Mesothelial cell of epicardium (in vitro differentiated cells): Measurements from ENCODE around the gene PTPN13. TPM values are rescaled to one million over a fixed set of nuclear protein-coding genes. Genes with fewer than 3 reads are reported as not detected.

ENCODE experiments used
- DNase-seq, 2 experiments: peaks; one replicate each; pipeline ENCODE4 v3.0.0; 2021; ENCODE audit warnings: low spot score in 2 of 2; ENCODE audit not compliant: unreplicated experiment in 2 of 2
- H3K27ac Mint-ChIP-seq: 2 replicates; pipeline ENCODE4 v1.8.0; 2021; ENCODE audit warnings: mixed read lengths
- H3K27me3 Mint-ChIP-seq: 2 replicates; pipeline ENCODE4 v1.8.0; 2021; ENCODE audit warnings: low read depth, mixed read lengths
- H3K36me3 Mint-ChIP-seq: 2 replicates; pipeline ENCODE4 v1.8.0; 2021; ENCODE audit warnings: mixed read lengths
- H3K4me1 Mint-ChIP-seq: 2 replicates; pipeline ENCODE4 v1.8.0; 2021; ENCODE audit warnings: mixed read lengths
- H3K4me3 Mint-ChIP-seq: 2 replicates; pipeline ENCODE4 v1.8.0; 2021; ENCODE audit warnings: mild to moderate bottlenecking, moderate library complexity, mixed read lengths
- H3K9me3 Mint-ChIP-seq: 2 replicates; pipeline ENCODE4 v1.8.0; 2021; ENCODE audit warnings: mixed read lengths
- total RNA-seq: library from RNA; stranded (reverse); gene quantifications from 3 replicates; pipeline ENCODE4 v1.2.1, GENCODE V29; 2021
- TF ChIP-seq, protein P1 (sequence below): fragments of 200-600 bp; sonication (generic); IDR thresholded peaks from one replicate; pipeline ENCODE4 v1.5.0; 2021; ENCODE audit warnings: antibody characterized with exemption; ENCODE audit not compliant: unreplicated experiment

The PTPN13 gene
- total RNA-seq, 1 donor from 2014 or later: 45.4 TPM

DNA sequence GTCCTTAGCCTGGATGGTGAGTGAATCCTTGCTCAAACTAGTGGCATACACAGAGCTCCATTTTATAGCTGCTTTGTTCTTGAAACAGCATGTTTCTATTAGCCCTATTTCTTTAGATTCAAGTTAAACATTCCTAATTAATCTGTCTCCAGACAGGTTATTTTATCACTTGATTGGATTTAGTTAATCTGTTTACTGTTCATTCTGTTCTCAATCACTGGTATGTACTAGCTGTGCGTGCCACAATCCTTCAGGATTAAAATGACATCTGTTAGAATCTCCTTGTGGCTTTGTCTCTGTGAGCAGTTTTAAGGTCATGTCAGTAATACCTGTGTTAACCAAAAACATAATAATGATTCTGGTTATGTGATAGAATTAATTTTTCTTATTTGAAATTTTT is 36.5 kb downstream of the PTPN13 start:
- no peaks in the 10 kb centered on the region for H3K27me3 Mint-ChIP-seq
- no peaks in the 10 kb centered on the region for H3K9me3 Mint-ChIP-seq
- H3K36me3 Mint-ChIP-seq: peaks cover 5% of the 10 kb centered on the region
- H3K27ac Mint-ChIP-seq: peak overlapping the region; percentile 69
- peaks cover 53% of the 10 kb centered on the region for H3K4me1 Mint-ChIP-seq
- no peak for DNase-seq
- TF ChIP-seq, protein P1, sequence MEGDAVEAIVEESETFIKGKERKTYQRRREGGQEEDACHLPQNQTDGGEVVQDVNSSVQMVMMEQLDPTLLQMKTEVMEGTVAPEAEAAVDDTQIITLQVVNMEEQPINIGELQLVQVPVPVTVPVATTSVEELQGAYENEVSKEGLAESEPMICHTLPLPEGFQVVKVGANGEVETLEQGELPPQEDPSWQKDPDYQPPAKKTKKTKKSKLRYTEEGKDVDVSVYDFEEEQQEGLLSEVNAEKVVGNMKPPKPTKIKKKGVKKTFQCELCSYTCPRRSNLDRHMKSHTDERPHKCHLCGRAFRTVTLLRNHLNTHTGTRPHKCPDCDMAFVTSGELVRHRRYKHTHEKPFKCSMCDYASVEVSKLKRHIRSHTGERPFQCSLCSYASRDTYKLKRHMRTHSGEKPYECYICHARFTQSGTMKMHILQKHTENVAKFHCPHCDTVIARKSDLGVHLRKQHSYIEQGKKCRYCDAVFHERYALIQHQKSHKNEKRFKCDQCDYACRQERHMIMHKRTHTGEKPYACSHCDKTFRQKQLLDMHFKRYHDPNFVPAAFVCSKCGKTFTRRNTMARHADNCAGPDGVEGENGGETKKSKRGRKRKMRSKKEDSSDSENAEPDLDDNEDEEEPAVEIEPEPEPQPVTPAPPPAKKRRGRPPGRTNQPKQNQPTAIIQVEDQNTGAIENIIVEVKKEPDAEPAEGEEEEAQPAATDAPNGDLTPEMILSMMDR: no peak
- H3K4me3 Mint-ChIP-seq: no peak overlapping the region

DNA sequence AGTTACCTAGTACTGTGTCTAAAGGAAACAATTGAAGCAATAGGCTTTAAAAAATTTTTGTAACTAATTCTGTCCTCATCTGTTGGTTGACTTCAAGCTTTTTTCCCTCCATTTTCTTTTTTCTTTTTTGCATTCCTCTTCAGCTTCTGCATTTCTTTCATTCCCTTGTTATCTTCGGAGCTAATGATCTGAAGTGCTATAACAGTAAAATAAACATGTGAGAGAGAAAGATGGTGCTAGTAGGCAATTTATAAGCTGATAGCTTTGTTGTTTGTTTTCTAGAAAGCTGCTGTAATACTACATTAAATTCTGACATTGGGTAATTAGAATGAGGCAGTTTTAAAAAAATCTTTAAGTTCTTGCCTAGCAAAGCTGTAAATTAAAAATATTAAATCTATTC is 37.1 kb downstream of the PTPN13 start:
- TF ChIP-seq, protein P1: no peak
- no peaks in the 10 kb centered on the region for H3K27me3 Mint-ChIP-seq
- peak overlapping the region; percentile 59 for H3K27ac Mint-ChIP-seq
- no peak overlapping the region for H3K4me3 Mint-ChIP-seq
- peaks cover 9% of the 10 kb centered on the region for H3K36me3 Mint-ChIP-seq
- peaks cover 4% of the 10 kb centered on the region for H3K9me3 Mint-ChIP-seq
- H3K4me1 Mint-ChIP-seq: peaks cover 47% of the 10 kb centered on the region
- DNase-seq: no peak

DNA sequence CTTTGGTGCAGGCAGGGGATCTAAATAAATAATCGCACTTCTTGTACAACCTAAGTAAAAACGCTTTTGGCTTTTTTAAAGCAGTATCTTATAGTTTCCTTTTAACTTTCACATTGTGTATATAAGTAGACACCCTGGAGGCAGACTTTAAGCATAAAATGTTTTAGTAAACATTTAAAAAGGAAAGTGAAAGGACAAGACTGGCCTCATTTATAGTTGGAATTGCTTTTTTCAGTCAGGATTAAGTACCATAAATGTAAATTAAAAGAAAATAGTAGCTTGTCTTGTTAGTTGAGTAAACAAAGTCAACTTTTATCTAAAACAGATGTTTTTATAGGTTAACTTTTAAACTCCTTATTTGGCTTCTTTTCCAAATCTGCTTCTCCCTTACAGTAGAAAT is 39.7 kb downstream of the PTPN13 start:
- peaks cover 22% of the 10 kb centered on the region for H3K36me3 Mint-ChIP-seq
- TF ChIP-seq, protein P1: no peak
- H3K27ac Mint-ChIP-seq: peak overlapping the region; percentile 65
- H3K27me3 Mint-ChIP-seq: no peaks in the 10 kb centered on the region
- DNase-seq: no peak
- H3K9me3 Mint-ChIP-seq: peaks cover 10% of the 10 kb centered on the region
- H3K4me3 Mint-ChIP-seq: no peak overlapping the region
- peaks cover 43% of the 10 kb centered on the region for H3K4me1 Mint-ChIP-seq

DNA sequence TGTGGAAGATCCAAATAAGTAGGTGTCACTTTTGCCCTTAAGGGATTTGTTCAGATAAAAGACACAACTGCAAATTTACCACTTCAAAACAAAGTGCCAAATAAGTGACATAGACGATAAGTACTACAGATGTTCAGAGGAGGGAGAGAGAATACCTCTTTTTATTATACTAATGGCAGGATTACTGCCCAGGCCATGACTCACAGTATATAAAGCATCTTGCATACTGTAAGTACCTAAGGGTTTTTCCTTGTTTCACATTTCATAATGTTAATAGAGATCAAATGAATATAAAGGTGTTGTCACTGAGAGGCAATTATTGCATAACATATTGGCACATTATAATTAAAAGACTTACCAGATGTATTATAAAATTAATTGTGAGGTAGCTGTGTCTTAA is 46.4 kb downstream of the PTPN13 start:
- no peak for DNase-seq
- Mint-ChIP-seq H3K27ac (no peak overlapping the region), H3K4me3 (no peak overlapping the region), H3K9me3 (peaks cover 10% of the 10 kb centered on the region), H3K4me1 (peaks cover 10% of the 10 kb centered on the region), H3K36me3 (peaks cover 28% of the 10 kb centered on the region), H3K27me3 (no peaks in the 10 kb centered on the region)
- TF ChIP-seq, protein P1: no peak

DNA sequence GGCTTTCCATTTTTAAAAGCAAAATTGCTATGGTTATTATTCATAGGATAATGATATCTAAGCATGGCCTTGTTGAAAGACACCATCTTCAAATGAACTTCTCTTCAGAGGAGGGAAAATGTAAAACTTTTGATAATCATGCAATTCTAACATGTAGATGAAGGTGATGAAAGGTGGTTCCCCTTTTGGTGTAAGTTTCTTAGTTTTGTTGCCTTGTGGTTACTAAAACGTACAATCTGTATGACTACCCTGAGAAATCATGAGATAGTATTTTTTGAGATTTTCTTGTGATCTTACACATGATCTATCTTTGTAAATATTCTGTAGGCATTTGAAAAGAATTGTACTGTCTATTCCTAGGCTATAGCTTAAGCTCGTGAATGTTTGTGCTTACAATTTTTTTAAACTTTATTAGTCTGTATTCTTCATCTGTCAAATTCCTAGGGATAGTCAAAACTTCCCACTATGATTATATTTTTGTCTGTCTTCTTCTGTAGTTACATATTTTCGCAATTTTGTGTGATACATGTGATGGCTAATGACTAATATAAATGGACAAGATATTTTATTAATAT is 47.5 kb downstream of the PTPN13 start:
- Mint-ChIP-seq H3K27ac (no peak overlapping the region), H3K9me3 (peaks cover 2% of the 10 kb centered on the region), H3K4me1 (peaks cover 10% of the 10 kb centered on the region), H3K27me3 (no peaks in the 10 kb centered on the region), H3K4me3 (no peak overlapping the region), H3K36me3 (peaks cover 24% of the 10 kb centered on the region)
- TF ChIP-seq, protein P1: no peak
- DNase-seq: no peak

DNA sequence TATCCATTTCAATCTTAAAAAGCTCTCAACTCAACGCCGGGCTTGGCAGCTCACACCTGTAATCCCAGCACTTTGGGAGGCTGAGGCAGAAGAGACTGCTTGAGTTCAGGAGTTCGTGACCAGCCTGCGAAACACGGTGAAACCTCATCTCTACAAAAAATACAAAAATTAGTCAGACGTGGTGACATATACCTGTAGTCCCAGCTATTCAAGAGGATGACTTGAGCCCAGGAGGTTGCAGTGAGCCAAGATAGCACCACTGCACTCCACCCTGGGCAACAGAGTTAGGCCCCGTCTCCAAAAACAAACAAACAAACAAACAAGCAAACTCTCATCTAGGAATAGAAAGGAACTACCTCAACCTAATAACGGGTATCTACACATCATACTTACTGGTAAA is 50.8 kb downstream of the PTPN13 start:
- H3K27ac Mint-ChIP-seq: no peak overlapping the region
- TF ChIP-seq, protein P1: no peak
- DNase-seq: no peak
- peaks cover 23% of the 10 kb centered on the region for H3K9me3 Mint-ChIP-seq
- H3K4me1 Mint-ChIP-seq: peaks cover 10% of the 10 kb centered on the region
- no peak overlapping the region for H3K4me3 Mint-ChIP-seq
- no peaks in the 10 kb centered on the region for H3K27me3 Mint-ChIP-seq
- H3K36me3 Mint-ChIP-seq: peaks cover 34% of the 10 kb centered on the region
